ENCODE measurements around the gene CCDC183. TPM values are rescaled to one million over a fixed set of nuclear protein-coding genes. Genes with fewer than 3 reads are reported as not detected.
"Not testable (repeated sequence)": the region's sequence is repeated elsewhere in the genome, so short reads cannot be mapped to it uniquely, and the experiment has no call there.

CCDC183 gene
- total RNA-seq, 1 donor from 2014 or later, result 1.6 TPM

DNA sequence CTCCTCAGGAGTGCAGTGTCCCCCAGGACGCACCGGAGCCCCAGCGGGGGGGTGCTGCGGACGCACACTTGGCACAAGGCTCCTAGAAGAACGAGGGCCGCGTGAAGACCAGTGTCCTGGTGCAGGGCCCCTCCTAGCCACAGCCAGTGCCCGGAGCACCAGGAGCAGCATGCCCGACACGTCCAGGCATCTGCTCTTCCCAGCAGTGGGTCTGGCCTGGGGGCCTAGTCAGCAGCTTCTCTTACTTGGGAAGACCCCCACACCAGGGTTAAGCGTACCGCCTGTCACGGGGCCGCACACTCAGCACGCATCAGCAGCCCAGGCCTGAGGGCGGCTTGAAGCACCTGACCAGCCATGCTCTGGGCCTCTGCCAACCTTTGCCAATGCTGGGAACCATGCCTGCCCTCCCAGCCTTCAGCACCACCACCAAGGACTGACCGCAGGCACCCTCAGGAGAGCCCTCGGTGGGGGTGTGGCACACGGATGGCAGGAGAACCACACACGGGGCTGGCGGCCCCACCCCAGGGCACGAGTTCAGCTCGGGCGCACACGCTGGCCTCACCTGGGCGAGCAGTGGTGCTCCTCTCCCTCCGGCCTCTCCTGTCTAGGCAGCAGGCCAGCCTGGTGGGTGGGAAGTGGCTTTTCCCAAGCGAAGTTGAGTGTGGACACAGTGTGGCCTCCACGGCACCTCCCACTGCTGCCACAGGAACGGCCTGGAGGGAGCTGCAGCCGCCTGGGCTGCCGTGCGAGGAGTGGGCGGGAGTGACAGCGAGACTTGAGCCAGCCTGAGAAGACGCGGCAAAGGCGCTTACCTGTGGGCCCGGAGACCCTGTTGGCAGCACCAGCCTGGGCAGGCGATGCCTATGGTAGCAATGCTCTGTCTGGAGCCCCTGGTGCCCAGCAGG, 34.1 kb downstream of the CCDC183 start:
- no peak for DNase-seq (ENCODE audit: low spot score)
- intact Hi-C loops (cut with DNase I), result no loop called here

DNA sequence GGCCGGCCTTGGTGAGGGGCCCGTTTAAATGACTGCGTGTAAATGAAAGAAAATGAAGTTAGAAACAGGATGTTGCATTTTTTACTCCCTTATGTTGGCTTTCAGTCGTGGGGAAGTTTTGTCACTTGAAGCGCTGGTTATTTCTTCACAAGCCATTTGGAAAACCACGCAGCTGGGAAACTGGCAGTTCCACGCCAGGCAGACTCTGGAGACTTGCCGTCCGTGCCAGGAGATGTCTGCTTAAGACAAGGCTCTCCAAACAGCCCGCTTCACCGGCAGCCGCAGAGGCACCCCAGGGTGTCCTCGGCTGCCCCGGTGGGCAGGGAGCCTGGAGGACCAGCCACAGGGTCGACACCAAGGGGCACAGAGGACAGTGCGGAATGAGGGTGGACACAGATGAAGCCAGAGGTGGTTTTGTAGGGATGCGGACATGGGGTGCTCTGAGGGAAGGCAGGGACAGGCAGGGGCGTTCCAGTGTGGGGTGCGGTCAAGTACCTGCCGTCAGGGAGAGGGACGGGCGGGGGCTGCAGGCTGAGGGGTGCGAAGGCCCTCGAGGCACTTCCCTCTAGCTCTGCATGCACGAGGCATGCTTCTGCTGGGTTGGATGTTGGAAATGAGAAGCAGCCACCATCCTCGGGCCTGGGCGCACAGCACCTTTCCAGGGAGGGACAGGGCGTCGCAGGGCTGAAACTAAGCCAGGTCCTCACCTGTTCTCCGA, 35.0 kb downstream of the CCDC183 start:
- no peak for DNase-seq (ENCODE audit: low spot score)
- intact Hi-C loops (cut with DNase I), result no loop called here

DNA sequence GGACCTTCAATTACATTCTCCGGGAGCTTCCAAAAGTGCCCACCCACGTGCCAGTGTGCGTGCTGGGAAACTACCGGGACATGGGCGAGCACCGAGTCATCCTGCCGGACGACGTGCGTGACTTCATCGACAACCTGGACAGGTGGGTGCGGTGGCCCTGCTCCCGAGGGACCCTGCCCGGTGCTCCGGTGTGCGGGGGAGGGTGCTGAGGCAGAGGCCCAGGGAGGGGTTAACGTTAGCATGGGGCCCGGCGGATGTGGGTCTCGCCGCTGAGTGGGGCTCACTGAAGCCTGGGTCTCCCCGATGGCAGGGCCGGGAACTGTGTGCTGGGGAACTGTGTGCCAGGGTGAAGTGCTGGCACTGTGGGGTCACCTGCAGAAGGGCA, 35.6 kb downstream of the CCDC183 start:
- intact Hi-C loops (cut with DNase I), result no loop called here
- no peak for DNase-seq (ENCODE audit: low spot score)

DNA sequence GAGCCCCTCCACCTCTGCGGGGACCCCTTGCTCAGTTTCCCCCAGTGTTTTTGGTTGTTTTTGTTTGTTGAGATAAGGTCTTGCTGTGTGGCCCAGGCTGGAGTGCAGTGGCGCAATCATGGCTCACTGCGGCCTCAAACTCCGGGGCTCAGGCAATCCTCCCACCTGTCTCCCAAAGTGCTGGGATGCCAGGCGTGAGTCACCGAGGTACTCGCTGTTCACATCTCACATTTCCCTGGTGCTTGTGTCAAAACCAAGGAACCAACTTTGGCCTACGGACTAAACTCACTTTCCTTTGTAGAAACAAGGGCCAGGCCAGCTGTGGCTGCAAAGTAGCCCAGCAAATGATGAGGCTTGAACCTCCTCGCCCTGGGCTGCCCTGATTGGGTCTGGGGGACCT, 36.4 kb downstream of the CCDC183 start:
- intact Hi-C loops (cut with DNase I), result no loop called here
- no peak for DNase-seq (ENCODE audit: low spot score)

DNA sequence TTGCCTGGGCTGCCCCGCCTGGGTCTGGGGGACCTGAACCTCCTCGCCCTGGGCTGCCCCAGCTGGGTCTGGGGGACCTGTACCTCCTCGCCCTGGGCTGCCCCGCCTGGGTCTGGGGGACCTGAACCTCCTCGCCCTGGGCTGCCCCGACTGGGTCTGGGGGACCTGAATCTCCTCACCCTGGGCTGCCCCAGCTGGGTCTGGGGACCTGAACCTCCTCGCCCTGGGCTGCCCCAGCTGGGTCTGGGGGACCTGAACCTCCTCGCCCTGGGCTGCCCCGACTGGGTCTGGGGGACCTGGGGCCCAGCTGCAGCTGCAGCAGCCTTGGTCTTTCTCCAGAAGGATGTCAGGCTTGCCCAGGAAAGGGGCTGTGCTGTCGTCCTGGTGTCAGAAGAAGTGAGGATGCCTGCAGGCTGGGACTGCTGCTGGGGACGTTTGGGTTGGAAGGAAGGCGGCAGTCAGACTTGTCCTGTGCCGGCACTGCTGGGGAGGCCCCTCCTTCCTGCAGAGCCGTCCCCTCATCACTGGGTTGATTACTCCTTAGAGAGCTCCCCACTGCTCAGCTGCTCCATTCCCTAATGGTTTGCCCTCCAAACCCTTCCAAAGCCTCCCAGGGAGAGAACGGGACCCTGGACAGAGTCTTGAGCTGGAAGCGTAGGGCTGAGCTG, 37.4 kb downstream of the CCDC183 start:
- DNase-seq (ENCODE audit: low spot score); intact Hi-C loops (cut with DNase I): not testable (repeated sequence)

DNA sequence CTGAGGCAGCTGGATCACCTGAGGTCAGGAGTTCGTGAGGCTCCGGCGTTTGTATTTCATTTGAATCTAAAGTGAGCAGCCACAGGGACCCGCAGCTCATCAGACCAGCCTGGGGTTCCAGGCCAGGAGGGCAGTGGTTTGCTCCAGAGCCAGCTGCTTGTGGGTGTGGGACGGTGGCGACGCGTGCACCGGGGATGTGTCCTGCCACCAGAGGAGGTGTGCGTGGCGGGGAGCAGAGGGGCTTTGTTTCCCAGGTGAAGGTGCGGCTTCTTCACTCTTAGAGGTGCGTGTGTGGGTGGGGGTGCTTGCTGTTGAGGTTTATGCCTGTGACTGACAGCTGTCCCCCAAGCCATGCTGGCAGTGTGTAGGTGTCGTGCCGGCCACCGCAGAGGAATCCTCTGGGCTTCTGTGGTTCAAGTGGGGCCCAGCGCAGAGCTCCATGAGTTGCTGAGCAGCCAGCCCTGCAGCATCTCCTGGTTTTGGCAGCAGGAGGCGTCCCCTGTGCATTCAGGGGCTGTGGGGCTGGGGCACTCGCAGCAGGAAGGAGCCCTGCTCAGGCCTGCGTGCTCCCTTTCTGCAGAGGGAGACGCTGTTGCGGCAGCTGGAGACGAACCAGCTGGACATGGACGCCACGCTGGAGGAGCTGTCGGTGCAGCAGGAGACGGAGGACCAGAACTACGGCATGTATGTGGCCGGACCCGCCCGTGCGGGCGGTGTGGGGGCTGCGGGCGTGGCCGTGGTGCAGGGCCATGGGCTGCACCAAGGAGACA, 39.2 kb downstream of the CCDC183 start:
- intact Hi-C loops (cut with DNase I), result no loop called here
- DNase-seq (ENCODE audit: low spot score), result no peak

DNA sequence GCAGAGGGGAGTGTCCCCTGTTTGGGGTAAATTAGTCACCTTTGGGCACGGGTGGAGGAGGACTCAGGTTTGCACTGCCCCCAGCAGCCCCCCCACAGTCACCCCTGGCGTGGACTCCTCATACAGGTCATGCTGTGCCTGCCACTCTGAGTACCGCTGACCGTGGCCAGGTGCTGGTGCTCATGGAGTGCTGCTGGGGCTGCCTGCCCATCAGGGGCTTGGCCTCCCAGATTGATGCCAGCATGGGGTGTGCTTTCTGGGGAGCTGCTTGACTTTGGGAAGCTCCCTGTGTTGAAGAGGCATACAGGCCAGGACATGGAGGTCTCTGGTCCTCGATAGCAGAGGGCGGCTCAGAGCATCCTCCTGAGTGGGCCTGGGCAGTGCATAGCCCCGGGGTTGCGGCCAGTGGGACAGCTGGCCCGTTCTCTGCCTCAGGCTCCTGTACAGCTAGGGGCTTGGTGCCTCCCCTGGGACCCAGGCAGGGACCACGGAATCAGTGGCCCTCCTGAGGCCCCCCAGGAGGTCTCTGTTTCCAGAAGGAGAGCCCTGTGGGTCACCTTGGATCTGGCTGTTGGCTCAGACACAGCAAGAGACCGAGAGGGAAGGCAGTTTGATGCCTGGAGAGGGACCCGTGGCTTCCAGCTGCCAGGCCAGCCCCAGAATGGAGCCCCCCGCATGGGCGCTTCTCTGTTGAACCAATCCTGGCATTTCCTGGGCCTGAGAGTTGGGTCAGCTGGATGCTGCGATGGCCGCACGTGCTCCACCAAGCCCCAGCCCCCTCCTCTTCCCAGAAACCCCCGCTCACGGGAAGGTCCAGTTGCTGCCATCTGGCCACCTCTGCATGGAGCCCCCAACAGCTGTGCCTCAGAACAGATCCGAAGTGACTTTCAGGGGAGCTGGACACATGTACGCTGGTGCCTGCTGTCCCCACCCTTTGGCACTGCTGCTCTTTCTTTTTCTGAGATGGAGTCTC, 40.1 kb downstream of the CCDC183 start:
- DNase-seq (ENCODE audit: low spot score), result no peak
- intact Hi-C loops (cut with DNase I), result no loop called here

DNA sequence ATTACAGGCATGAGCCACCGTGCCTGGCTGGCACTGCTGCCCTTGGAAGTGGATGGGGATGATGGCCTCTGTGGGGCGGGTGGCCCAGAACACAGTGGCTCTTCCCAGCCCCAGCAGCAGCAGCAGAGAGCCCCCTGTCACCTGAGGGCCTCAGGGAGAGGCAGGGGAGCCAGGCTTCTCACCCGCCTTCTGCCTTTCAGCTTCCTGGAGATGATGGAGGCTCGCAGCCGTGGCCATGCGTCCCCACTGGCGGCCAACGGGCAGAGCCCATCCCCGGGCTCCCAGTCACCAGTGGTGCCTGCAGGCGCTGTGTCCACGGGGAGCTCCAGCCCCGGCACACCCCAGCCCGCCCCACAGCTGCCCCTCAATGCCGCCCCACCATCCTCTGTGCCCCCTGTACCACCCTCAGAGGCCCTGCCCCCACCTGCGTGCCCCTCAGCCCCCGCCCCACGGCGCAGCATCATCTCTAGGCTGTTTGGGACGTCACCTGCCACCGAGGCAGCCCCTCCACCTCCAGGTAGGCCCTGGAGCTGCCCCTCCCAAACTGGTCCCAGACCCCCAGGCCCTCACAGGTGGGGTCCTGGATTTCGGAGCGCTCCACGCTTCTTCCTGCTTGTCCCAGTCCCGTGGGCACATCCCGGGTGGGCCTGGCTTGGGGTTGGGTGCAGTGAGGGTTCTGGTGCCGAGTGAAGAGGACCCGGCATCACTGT, 41.2 kb downstream of the CCDC183 start:
- DNase-seq (ENCODE audit: low spot score), result no peak
- intact Hi-C loops (cut with DNase I), result no loop called here

DNA sequence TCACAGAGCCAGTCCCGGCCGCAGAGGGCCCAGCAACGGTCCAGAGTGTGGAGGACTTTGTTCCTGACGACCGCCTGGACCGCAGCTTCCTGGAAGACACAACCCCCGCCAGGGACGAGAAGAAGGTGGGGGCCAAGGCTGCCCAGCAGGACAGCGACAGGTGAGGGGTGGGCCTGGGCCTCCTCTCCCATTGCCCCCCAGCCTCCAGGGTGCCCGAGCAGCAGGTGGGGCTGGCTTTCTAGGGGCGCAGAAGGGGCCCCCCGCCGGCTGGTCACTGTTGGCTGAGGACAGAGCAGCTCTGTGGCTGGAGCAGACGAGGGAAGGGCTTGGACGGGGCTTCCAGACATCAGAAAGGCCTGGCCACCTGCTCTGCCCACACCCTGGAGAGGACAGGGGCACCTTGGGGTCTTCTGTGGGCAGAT, 41.7 kb downstream of the CCDC183 start:
- DNase-seq (ENCODE audit: low spot score); intact Hi-C loops (cut with DNase I): not testable (repeated sequence)

DNA sequence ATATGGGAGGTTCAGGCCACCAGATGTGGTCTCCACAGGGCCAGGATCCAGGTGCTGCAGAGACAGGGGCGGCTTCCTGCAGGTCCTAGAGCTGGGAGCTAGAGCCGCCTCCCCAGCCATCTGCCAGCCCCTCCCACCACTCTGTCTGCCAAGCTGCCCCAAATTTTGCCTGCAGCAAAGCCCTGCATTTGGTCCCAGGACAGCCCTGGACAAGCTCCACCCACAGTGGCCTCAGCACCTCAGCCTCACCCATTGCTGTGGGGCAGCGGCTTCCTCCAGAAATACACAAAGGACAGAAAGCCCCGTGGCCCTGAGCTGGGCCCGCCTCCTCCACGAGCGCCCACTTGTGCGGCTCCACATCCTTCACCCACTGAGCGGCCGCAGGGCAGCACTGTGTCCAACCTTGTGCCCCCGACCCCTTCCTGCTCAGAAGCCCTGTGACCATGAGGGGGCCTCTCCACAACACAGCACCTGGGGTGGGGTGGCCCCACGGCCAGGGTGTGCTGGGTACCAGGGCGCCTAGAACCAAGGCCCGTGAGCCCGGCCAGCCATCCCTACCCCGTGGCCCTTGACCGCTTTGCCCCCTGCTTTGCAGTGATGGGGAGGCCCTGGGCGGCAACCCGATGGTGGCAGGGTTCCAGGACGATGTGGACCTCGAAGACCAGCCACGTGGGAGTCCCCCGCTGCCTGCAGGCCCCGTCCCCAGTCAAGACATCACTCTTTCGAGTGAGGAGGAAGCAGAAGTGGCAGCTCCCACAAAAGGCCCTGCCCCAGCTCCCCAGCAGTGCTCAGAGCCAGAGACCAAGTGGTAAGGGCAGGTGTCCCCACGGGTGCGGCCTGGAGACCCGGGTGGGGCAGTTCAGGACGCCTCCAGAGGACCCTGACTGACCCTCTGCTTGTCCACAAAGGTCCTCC, 42.4 kb downstream of the CCDC183 start:
- intact Hi-C loops (cut with DNase I), result no loop called here
- no peak for DNase-seq (ENCODE audit: low spot score)

DNA sequence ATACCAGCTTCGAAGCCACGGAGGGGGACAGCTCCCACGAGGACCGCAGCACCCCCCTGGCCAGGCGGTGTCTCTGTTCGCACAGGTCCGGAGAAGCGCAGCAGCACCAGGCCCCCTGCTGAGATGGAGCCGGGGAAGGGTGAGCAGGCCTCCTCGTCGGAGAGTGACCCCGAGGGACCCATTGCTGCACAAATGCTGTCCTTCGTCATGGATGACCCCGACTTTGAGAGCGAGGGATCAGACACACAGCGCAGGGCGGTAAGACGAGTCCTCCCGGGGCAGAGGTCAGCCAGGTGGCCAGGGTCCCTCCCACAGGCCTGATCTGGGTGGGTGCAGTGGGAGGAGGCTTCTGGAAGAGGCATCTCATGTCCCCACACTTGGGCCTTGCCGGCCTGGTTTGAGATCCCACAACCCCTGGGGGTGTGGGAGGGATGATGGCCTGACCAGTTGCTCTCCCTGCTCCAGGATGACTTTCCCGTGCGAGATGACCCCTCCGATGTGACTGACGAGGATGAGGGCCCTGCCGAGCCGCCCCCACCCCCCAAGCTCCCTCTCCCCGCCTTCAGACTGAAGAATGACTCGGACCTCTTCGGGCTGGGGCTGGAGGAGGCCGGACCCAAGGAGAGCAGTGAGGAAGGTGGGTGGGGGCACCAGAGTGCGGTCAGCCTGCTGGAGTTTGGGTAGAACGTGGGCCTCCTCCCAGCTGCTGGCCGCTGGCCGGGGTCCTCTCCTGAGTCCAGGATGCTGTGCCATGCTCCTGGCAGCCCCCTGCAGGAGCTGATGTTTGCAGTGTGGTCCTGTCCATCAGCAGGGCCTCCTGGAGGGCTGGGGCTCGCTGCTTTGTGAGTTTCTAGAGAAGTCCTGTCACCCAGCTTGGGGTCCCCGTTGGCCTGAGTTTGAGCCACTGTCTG, 43.3 kb downstream of the CCDC183 start:
- intact Hi-C loops (cut with DNase I), result loop anchor here (5.0 kb wide), 1 partner anchor 188 kb away; the partner anchor contains the start of gene ABCA2
- no peak for DNase-seq (ENCODE audit: low spot score)

DNA sequence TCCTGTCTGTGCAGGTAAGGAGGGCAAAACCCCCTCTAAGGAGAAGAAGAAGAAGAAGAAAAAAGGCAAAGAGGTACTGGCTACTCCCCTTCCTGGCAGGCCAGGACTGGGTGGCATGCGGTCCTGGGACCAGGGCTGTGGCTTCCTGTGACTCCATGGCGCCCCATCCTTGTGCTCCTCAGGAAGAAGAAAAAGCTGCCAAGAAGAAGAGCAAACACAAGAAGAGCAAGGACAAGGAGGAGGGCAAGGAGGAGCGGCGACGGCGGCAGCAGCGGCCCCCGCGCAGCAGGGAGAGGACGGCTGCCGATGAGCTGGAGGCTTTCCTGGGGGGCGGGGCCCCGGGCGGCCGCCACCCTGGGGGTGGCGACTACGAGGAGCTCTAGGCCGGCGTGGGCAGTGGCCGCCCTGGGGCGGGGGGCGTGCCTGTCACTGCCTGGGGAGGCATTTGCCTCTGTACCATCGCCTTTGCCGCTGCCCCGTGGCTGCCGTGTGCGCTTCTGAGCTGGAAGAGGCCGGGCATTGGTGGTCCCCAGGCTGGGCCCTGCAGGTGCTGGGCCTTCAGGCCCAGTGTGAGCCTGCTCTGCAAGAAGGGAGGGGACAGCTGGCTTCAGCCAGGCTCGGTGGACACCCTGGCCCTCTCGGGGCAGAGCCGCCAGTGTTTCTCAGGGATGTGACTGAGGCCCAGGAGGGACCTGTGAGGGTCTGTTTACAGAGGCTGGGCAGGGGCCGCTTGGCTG, 44.2 kb downstream of the CCDC183 start:
- intact Hi-C loops (cut with DNase I), result loop anchor here (5.0 kb wide), 1 partner anchor 187 kb away; the partner anchor contains the start of gene ABCA2
- DNase-seq (ENCODE audit: low spot score), result no peak

DNA sequence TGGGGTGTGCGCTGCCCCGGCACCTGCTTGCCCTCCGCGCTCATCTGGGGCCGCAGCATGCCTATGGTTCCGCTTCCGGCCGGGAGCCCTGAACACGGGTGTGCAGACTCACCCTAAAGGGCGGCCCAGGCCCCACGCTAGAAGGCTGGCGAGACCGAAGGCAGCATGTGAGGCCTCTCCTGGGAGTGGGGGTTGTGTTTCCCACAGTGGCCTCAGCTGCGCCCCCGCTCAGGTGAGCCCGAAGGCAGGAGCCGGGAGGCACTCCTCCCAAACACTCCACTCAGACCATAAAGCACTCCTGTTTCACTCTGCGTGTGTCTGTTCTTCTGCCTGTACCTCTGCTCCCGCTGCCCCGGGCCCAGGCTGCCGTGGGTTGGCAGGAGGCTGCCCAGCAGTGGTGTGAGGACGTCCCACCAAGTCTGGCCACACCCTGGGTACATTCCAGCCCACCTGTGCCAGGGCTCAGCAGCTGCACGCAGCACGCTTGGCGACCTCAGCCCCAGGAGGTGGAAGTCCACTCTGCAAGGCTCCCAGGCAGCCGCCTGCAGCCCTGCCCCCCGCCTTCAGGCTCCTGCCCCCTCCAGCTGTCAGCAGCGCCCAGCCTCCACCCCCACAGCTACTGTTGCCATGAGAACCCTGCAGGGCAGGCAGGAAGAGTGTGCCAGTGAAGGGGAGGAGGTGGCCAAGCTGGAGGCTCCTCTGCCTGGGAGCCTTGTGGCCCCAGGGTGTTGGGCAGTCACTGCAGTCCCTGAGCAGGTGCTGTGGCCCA, 44.9 kb downstream of the CCDC183 start:
- intact Hi-C loops (cut with DNase I), result loop anchor here (5.0 kb wide), 1 partner anchor 186 kb away; the partner anchor contains the start of gene ABCA2
- DNase-seq (ENCODE audit: low spot score), result no peak

Measured in cardiac septum (tissue), 1 donor.